ENCODE results near the gene CTR9.

Gene CTR9

GRCh38 chr11:10761085-10761698 is 10.1 kb downstream of the CTR9 start:
- peaks cover 6% of the 10 kb centered on the region for H3K4me1 Mint-ChIP-seq (ENCODE audit: low read depth)
- H3K36me3 Mint-ChIP-seq (ENCODE audit: low read depth): peaks cover 35% of the 10 kb centered on the region
- H3K4me3 Mint-ChIP-seq: no peak overlapping the region
- H3K9me3 Mint-ChIP-seq: no peaks in the 10 kb centered on the region
- no peaks in the 10 kb centered on the region for H3K27me3 Mint-ChIP-seq
- H3K27ac Mint-ChIP-seq: no peak overlapping the region

GRCh38 chr11:10762185-10762584 is 11.1 kb downstream of the CTR9 start:
- H3K27me3 Mint-ChIP-seq: no peaks in the 10 kb centered on the region
- no peak overlapping the region for H3K27ac Mint-ChIP-seq
- no peak overlapping the region for H3K4me3 Mint-ChIP-seq
- no peaks in the 10 kb centered on the region for H3K9me3 Mint-ChIP-seq
- H3K36me3 Mint-ChIP-seq (ENCODE audit: low read depth): peaks cover 41% of the 10 kb centered on the region
- H3K4me1 Mint-ChIP-seq (ENCODE audit: low read depth): peaks cover 6% of the 10 kb centered on the region

GRCh38 chr11:10762913-10763421 is 11.9 kb downstream of the CTR9 start:
- no peaks in the 10 kb centered on the region for H3K27me3 Mint-ChIP-seq
- peaks cover 41% of the 10 kb centered on the region for H3K36me3 Mint-ChIP-seq (ENCODE audit: low read depth)
- no peak overlapping the region for H3K27ac Mint-ChIP-seq
- no peaks in the 10 kb centered on the region for H3K9me3 Mint-ChIP-seq
- H3K4me1 Mint-ChIP-seq (ENCODE audit: low read depth): peaks cover 6% of the 10 kb centered on the region
- no peak overlapping the region for H3K4me3 Mint-ChIP-seq

GRCh38 chr11:10763766-10764165 is 12.7 kb downstream of the CTR9 start:
- no peaks in the 10 kb centered on the region for H3K27me3 Mint-ChIP-seq
- no peaks in the 10 kb centered on the region for H3K9me3 Mint-ChIP-seq
- no peak overlapping the region for H3K4me3 Mint-ChIP-seq
- peaks cover 6% of the 10 kb centered on the region for H3K4me1 Mint-ChIP-seq (ENCODE audit: low read depth)
- H3K27ac Mint-ChIP-seq: no peak overlapping the region
- H3K36me3 Mint-ChIP-seq (ENCODE audit: low read depth): peaks cover 41% of the 10 kb centered on the region

- Mint-ChIP-seq H3K27me3 (no peaks in the 10 kb centered on the region), H3K4me3 (no peak overlapping the region), H3K4me1 (ENCODE audit: low read depth) (peaks cover 6% of the 10 kb centered on the region), H3K27ac (no peak overlapping the region), H3K9me3 (no peaks in the 10 kb centered on the region), H3K36me3 (ENCODE audit: low read depth) (peaks cover 45% of the 10 kb centered on the region)
These were observed 13.4 kb downstream of the CTR9 start for GRCh38 chr11:10764412-10764811.

GRCh38 chr11:10770626-10771254 is 19.7 kb downstream of the CTR9 start:
- Mint-ChIP-seq H3K9me3 (no peaks in the 10 kb centered on the region), H3K27me3 (no peaks in the 10 kb centered on the region), H3K27ac (no peak overlapping the region), H3K4me1 (ENCODE audit: low read depth) (no peaks in the 10 kb centered on the region), H3K36me3 (ENCODE audit: low read depth) (peaks cover 73% of the 10 kb centered on the region), H3K4me3 (no peak overlapping the region)

GRCh38 chr11:10771457-10771856 is 20.4 kb downstream of the CTR9 start:
- Mint-ChIP-seq H3K4me3 (no peak overlapping the region), H3K27me3 (no peaks in the 10 kb centered on the region), H3K36me3 (ENCODE audit: low read depth) (peaks cover 70% of the 10 kb centered on the region), H3K27ac (no peak overlapping the region), H3K9me3 (no peaks in the 10 kb centered on the region), H3K4me1 (ENCODE audit: low read depth) (no peaks in the 10 kb centered on the region)

GRCh38 chr11:10774811-10775210 is 23.8 kb downstream of the CTR9 start:
- Mint-ChIP-seq H3K36me3 (ENCODE audit: low read depth) (peaks cover 84% of the 10 kb centered on the region), H3K27ac (no peak overlapping the region), H3K27me3 (no peaks in the 10 kb centered on the region), H3K4me1 (ENCODE audit: low read depth) (no peaks in the 10 kb centered on the region), H3K9me3 (no peaks in the 10 kb centered on the region), H3K4me3 (no peak overlapping the region)

- no peak overlapping the region for H3K27ac Mint-ChIP-seq
- no peaks in the 10 kb centered on the region for H3K4me1 Mint-ChIP-seq (ENCODE audit: low read depth)
- H3K36me3 Mint-ChIP-seq (ENCODE audit: low read depth): peaks cover 63% of the 10 kb centered on the region
- H3K4me3 Mint-ChIP-seq: no peak overlapping the region
- no peaks in the 10 kb centered on the region for H3K9me3 Mint-ChIP-seq
- H3K27me3 Mint-ChIP-seq: no peaks in the 10 kb centered on the region
These were observed 26.3 kb downstream of the CTR9 start for GRCh38 chr11:10777393-10777793.

- Mint-ChIP-seq H3K27ac (no peak overlapping the region), H3K36me3 (ENCODE audit: low read depth) (peaks cover 60% of the 10 kb centered on the region), H3K4me3 (no peak overlapping the region)
These were observed 26.8 kb downstream of the CTR9 start for GRCh38 chr11:10777806-10778205.

GRCh38 chr11:10778217-10778970 is 27.3 kb downstream of the CTR9 start:
- Mint-ChIP-seq H3K4me1 (ENCODE audit: low read depth) (no peaks in the 10 kb centered on the region), H3K27ac (peak overlapping the region; percentile 61), H3K27me3 (no peaks in the 10 kb centered on the region), H3K36me3 (ENCODE audit: low read depth) (peaks cover 54% of the 10 kb centered on the region), H3K4me3 (no peak overlapping the region), H3K9me3 (no peaks in the 10 kb centered on the region)

More at GRCh38 chr11:10777806-10778205, 26.8 kb downstream of the CTR9 start:
- no peaks in the 10 kb centered on the region for H3K9me3 Mint-ChIP-seq
- no peaks in the 10 kb centered on the region for H3K27me3 Mint-ChIP-seq
- no peaks in the 10 kb centered on the region for H3K4me1 Mint-ChIP-seq (ENCODE audit: low read depth)

GRCh38 chr11:10779086-10779485 is 28.0 kb downstream of the CTR9 start:
- Mint-ChIP-seq H3K36me3 (ENCODE audit: low read depth) (peaks cover 47% of the 10 kb centered on the region), H3K9me3 (no peaks in the 10 kb centered on the region), H3K4me3 (no peak overlapping the region), H3K4me1 (ENCODE audit: low read depth) (no peaks in the 10 kb centered on the region), H3K27ac (peak overlapping the region; percentile 61), H3K27me3 (no peaks in the 10 kb centered on the region)

GRCh38 chr11:10780040-10780439 is 29.0 kb downstream of the CTR9 start:
- Mint-ChIP-seq H3K4me3 (no peak overlapping the region), H3K27me3 (no peaks in the 10 kb centered on the region), H3K36me3 (ENCODE audit: low read depth) (peaks cover 38% of the 10 kb centered on the region), H3K9me3 (no peaks in the 10 kb centered on the region), H3K4me1 (ENCODE audit: low read depth) (no peaks in the 10 kb centered on the region), H3K27ac (no peak overlapping the region)

- H3K4me1 Mint-ChIP-seq (ENCODE audit: low read depth): no peaks in the 10 kb centered on the region
- no peak overlapping the region for H3K27ac Mint-ChIP-seq
- H3K27me3 Mint-ChIP-seq: no peaks in the 10 kb centered on the region
- H3K4me3 Mint-ChIP-seq: no peak overlapping the region
- H3K36me3 Mint-ChIP-seq (ENCODE audit: low read depth): peaks cover 7% of the 10 kb centered on the region
- H3K9me3 Mint-ChIP-seq: no peaks in the 10 kb centered on the region
These were observed 33.4 kb downstream of the CTR9 start for GRCh38 chr11:10784232-10785145.
